Activated T-helper 1 cell treated with anti-CD3 and anti-CD28 coated beads, Interleukin-12 subunit alpha, Interleukin-12 subunit beta, Interleukin-2, Interleukin-4 antibody, amounts not matched to agents 30 ng/mL and 10 ng/mL and 1 ng/mL, durations not matched to agents 14 hours and 24 hours and 36 hours (primary cell): Measurements from ENCODE around the gene VCL. TPM values are rescaled to one million over a fixed set of nuclear protein-coding genes. Genes with fewer than 3 reads are reported as not detected.
"Not testable (repeated sequence)": the region's sequence is repeated elsewhere in the genome, so short reads cannot be mapped to it uniquely, and the experiment has no call there.

Source experiments
- DNase-seq: peaks from one replicate; pipeline ENCODE4 v3.0.0; 2021; ENCODE audit warnings: low spot score
- H3K27ac Mint-ChIP-seq: one replicate; pipeline ENCODE4 v1.8.0; 2021; ENCODE audit warnings: mild to moderate bottlenecking, mixed read lengths
- H3K27me3 Mint-ChIP-seq: one replicate; pipeline ENCODE4 v1.8.0; 2022; ENCODE audit warnings: mild to moderate bottlenecking, moderate library complexity, mixed read lengths; ENCODE audit not compliant: insufficient read depth
- H3K36me3 Mint-ChIP-seq: one replicate; pipeline ENCODE4 v1.8.0; 2021; ENCODE audit warnings: low read depth, mixed read lengths
- H3K4me1 Mint-ChIP-seq: one replicate; pipeline ENCODE4 v1.8.0; 2021; ENCODE audit warnings: low read depth, mixed read lengths
- H3K4me3 Mint-ChIP-seq: one replicate; pipeline ENCODE4 v1.8.0; 2021; ENCODE audit warnings: mild to moderate bottlenecking, moderate library complexity, mixed read lengths
- H3K9me3 Mint-ChIP-seq: one replicate; pipeline ENCODE4 v1.8.0; 2021; ENCODE audit warnings: mixed read lengths
- intact Hi-C: fragments of 100-400 bp; cut with micrococcal nuclease; formaldehyde crosslinking; loops from one replicate; pipeline ENCODE4 v1.15.1; 2024
- total RNA-seq: library from RNA; stranded (reverse); gene quantifications from 2 replicates; pipeline ENCODE4 v1.2.3, GENCODE V29; 2022

VCL gene
- total RNA-seq: 24.4 and 26.0 TPM in 2 replicates

DNA sequence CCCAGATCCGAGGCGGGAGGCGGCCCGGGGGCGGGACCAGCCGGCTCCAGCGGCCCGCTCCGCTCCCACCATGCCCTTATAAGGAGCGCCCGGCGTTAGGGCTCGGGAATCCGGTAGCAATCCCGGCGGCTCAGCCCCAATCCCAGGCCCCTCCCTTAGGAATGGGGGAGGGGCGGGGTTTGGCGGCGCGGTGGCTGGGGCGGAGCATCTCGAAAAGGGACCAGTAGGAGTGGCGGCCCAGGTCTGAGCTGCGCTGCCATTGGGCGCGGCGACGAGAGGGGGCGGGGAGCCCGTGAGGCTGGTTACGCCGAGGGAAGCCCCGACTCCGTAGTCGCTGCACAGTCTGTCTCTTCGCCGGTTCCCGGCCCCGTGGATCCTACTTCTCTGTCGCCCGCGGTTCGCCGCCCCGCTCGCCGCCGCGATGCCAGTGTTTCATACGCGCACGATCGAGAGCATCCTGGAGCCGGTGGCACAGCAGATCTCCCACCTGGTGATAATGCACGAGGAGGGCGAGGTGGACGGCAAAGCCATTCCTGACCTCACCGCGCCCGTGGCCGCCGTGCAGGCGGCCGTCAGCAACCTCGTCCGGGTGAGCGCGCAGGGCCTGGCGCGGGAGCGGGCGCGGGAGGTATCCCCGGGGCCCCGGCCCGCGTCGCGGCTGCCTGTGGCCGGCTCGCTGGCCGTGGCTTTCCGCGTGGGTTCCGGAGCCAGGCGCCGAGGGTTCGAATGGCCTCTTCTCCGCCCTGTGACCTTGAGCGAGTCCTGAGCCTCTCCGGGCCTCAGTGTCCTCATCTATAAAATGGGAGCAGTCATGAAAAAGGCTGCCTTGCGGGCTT lies at the start of gene VCL:
TSS of gene VCL (plus strand) at position 330 of the 836 bp plus-strand sequence. CDS start at position 422, 92 bp downstream.
- Mint-ChIP-seq H3K27ac (peak within 1 kb of the TSS; percentile 100), H3K4me1 (peaks cover 59% of the 10 kb centered on the region)
- DNase-seq: peak; percentile 95

DNA sequence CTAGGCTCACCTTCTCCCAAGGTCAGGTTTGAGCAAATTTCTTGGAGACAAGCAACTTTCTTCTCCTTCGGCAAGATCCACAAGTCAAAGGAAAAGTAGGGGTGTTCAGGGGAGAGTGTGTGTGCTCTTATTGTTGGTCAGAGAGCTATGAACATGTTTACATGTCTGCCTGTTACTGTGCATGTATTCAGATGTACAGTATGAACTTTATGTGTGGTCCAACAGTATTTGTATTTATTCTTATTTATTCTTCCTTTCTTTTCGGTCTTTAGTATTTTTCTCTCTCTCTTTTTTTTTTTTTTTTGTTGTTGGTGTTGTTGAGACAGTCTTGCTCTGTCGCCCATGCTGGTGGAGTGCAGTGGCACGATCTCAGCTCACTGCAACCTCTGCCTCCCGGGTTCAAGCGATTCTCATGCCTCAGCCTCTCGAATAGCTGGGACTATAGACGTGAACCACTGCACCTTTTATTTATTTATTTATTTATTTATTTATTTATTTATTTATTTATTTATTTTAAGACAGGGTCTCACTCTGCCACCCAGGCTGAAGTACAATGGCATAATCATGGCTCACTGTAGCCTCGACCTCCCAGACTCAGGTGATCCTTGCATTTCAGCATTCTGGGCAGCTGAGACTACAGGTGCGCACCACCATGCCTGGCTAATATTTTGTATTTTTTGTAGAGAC lies 48.8 kb upstream of the VCL start:
- no peaks in the 10 kb centered on the region for H3K36me3 Mint-ChIP-seq
- H3K4me3 Mint-ChIP-seq: no peak overlapping the region
- H3K27ac Mint-ChIP-seq: no peak overlapping the region
- no peaks in the 10 kb centered on the region for H3K9me3 Mint-ChIP-seq
- H3K27me3 Mint-ChIP-seq: peaks cover 20% of the 10 kb centered on the region
- intact Hi-C loops: no loop called here
- peaks cover 8% of the 10 kb centered on the region for H3K4me1 Mint-ChIP-seq
- no peak for DNase-seq

More for the DNA sequence above, at the start of gene VCL:
- intact Hi-C loops: loop anchor here (1.0 to 10.0 kb wide), 9 partner anchors 42 to 1234 kb away; partner anchors contain the start of genes AP3M1 and SAMD8
- H3K36me3 Mint-ChIP-seq: peaks cover 13% of the 10 kb centered on the region
- peak within 1 kb of the TSS; percentile 98 for H3K4me3 Mint-ChIP-seq
- no peaks in the 10 kb centered on the region for H3K9me3 Mint-ChIP-seq
- no peaks in the 10 kb centered on the region for H3K27me3 Mint-ChIP-seq

DNA sequence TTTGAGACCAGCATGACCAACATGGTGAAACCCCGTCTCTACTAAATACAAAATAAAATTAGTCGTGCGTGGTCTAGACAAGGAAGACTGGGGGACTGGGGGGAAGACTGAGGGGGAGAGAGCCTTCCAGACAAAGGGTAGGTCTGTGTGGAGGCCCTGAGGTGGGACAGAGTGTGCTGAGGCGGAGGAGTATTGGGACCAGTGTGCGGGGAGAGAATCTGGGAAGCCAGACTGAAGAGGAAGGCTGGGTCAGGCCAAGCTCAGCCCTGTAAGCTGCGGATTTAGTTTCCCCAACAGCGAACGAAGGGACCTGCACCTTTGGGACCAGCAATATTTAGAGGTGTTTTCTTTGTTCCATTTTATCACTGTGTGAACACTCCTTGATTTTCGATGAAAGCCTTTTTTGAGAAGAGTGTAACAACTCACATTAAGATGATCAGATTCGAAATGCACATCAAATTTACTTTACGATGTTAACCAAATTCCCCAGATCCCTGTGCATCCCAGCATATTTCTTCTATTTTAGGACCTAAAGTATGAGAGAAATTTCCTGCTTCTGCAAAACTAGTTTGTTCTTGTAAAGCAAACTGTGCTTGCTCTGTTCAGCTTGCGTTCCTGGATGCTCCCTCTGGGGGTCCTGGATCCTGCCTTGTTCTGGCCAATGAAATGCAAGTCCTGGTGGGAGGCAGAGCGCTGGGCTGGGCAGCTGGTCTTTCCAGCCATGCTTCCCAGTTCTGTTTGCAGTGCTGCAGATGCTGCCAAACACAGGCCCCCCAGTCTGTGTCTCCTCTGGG lies 47.6 kb upstream of the VCL start:
- intact Hi-C loops: no loop called here
- DNase-seq: no peak
- Mint-ChIP-seq H3K27me3 (peaks cover 16% of the 10 kb centered on the region), H3K9me3 (no peaks in the 10 kb centered on the region), H3K4me1 (peaks cover 12% of the 10 kb centered on the region), H3K4me3 (no peak overlapping the region), H3K27ac (no peak overlapping the region), H3K36me3 (no peaks in the 10 kb centered on the region)

DNA sequence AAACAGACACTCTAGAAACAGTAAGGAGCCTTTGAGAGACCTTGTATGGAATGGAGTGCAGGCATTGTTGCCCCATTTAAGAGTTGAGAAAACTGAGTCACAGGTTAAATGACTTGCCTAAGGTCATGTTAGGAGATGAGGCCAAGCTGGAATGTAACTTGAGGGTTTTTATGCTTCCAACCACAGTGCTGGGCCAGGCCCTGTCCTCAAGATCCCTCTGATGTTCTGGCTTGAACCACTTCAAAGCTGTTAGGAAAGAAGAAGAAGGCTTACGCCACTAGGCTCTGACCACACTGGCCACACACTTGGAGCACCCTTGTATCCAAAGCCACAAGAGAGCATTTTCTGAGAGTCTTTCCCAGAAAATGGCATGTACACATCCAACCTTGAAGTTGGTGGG lies 44.3 kb upstream of the VCL start:
- peaks cover 29% of the 10 kb centered on the region for H3K4me1 Mint-ChIP-seq
- no peak overlapping the region for H3K27ac Mint-ChIP-seq
- no peak overlapping the region for H3K4me3 Mint-ChIP-seq
- no peaks in the 10 kb centered on the region for H3K36me3 Mint-ChIP-seq
- H3K9me3 Mint-ChIP-seq: no peaks in the 10 kb centered on the region
- H3K27me3 Mint-ChIP-seq: peaks cover 4% of the 10 kb centered on the region
- intact Hi-C loops: no loop called here
- DNase-seq: no peak

DNA sequence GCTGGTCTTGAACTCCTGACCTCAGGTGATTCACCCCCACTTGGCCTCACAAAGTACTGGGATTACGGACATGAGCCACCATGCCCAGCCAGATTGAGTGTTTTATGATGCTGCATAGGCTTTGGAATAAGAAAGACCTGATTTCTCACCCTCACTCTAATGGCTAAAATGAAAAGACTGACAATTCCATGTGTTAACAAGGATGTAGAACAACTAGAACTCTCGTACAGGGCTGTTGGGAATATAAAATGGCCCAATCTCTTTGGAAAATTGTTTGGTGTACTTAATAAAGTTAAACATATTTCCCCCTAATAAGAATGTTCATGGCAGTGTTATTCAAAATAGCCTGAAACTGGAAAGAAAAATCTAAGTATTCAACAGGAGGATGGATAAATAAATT lies 43.2 kb upstream of the VCL start:
- H3K27ac Mint-ChIP-seq: no peak overlapping the region
- no peaks in the 10 kb centered on the region for H3K9me3 Mint-ChIP-seq
- H3K27me3 Mint-ChIP-seq: peaks cover 4% of the 10 kb centered on the region
- intact Hi-C loops: loop anchor here (5.0 kb wide), 2 partner anchors 32 to 223 kb away; no protein-coding TSS in a partner anchor
- no peak overlapping the region for H3K4me3 Mint-ChIP-seq
- H3K36me3 Mint-ChIP-seq: no peaks in the 10 kb centered on the region
- H3K4me1 Mint-ChIP-seq: peaks cover 38% of the 10 kb centered on the region
- no peak for DNase-seq

DNA sequence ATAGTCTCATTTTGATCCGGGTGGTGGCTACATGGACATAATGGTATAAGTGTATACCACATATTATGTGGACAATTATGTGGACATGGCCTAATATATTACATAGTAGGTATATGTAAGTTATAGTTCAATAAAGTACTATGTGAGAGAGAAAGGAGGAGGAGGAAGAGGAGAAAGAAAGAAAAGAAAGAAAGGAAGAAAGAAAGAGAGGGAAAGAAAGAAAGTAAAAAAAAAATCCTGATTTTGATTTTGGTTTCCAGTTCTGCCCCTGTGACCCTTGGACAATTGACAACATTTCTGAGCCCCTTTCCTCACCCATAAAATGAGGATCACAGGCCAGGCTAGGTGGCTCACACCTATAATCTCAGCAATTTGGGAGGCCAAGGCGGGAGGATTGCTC lies 42.2 kb upstream of the VCL start:
- intact Hi-C loops: loop anchor here (1.0 to 5.0 kb wide), 7 partner anchors 19 to 222 kb away; partner anchors contain the start of gene VCL
- Mint-ChIP-seq H3K27ac (no peak overlapping the region), H3K4me1 (peaks cover 48% of the 10 kb centered on the region), H3K36me3 (no peaks in the 10 kb centered on the region), H3K9me3 (no peaks in the 10 kb centered on the region), H3K4me3 (no peak overlapping the region), H3K27me3 (no peaks in the 10 kb centered on the region)
- DNase-seq: no peak

DNA sequence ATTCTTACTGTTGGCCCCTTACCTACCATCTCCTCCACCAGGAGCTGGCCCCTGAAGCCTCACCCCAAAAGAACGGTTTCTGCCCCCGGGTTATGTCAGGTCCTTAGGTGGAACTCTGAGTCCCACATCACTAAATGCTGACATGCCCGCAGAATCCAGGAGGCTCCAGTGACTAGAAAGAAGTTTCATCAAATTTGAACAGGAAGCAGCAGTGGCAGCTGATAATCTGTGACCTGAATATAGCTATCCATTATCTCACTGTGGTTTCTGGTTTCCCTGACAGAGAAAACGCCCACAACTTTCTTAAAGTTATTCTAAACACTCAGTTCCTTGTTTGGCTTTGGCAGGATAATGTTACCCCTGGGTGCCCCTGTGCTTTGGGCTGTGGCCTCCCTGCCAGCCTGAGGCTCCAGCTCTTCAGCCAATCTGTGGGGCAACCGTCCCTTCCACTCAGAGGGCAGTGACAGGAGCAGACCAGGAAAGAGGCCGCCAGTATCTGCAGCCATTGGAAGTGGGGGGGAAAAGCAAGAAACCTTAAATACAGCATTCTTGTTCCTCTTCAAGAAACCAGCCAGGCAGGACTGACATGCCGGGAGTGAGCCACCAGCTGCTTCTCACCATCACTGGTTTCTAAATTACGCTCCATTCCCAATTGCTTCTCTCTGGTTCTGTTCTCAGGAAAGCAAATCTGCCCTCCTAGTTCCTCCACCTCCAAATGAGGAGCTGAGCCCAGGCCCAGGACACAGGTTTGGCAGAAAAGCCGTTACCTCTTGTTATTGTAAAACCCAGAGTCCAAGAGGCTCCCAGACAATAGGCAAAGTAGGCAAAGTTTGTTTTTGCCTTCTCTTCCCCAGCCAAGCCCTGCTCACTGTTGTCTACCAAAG lies 41.2 kb upstream of the VCL start:
- peak; percentile 20 for DNase-seq
- peaks cover 48% of the 10 kb centered on the region for H3K4me1 Mint-ChIP-seq
- H3K36me3 Mint-ChIP-seq: no peaks in the 10 kb centered on the region
- H3K27ac Mint-ChIP-seq: peak overlapping the region; percentile 81
- no peaks in the 10 kb centered on the region for H3K9me3 Mint-ChIP-seq
- H3K27me3 Mint-ChIP-seq: no peaks in the 10 kb centered on the region
- H3K4me3 Mint-ChIP-seq: peak overlapping the region; percentile 49
- intact Hi-C loops: loop anchor here (1.0 to 5.0 kb wide), 8 partner anchors 18 to 221 kb away; partner anchors contain the start of gene VCL

DNA sequence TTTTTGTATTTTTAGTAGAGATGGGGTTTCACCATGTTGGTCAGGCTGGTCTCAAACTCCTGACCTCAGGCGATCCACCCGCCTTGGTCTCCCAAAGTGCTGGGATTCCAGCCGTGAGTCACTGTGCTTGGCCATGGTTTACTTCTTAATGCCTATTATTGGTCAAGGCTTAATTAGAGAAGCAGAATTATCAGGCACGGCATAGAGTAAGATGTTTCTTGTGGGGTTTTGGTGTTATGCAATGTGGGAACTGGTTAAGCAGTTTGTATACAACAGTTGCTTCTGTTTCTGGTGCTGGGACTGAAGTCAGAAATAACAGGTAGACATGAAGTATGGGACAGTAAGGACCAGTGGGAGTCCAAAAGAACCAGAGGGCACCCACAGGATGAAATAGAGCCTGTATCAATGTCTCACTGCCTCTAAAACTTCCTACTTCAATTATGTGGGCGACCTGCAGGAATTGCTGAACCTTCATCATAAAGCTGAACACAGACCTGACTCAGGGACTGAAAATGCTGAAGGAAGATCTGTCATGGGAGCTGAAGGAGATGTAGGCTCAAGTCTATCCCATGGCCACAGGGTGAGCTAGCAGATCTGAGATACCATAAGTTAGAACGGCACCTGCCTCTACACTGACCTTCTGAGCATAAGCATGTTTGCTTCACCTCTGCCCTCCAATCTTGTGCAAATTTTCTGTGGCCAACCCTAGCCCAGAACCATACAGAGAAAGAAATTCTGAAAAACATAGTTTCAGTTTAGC lies 38.3 kb upstream of the VCL start:
- no peak for DNase-seq
- Mint-ChIP-seq H3K27me3 (peaks cover 4% of the 10 kb centered on the region), H3K4me1 (peaks cover 40% of the 10 kb centered on the region), H3K27ac (no peak overlapping the region), H3K9me3 (no peaks in the 10 kb centered on the region), H3K36me3 (no peaks in the 10 kb centered on the region), H3K4me3 (no peak overlapping the region)
- intact Hi-C loops: loop anchor here (5.0 kb wide), 2 partner anchors 37 to 218 kb away; no protein-coding TSS in a partner anchor

DNA sequence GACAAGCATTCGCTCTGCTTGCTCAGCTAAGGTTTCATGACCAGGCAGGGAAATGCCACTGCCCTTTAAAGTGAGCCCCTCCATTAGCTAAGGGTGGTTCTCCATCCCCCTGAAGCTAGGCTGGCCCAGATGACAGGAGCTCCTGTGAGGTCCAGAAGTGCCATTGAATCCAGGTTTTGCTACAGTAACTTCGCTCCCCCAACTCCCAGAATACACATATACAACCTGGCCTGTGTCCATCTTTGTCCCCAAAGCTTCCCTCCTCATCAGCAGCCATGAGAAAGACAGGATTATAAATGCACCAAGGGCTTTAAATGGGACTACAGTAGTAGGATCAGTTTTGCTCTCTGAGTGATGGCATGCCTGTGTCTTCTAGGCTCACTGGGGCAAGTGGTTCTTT lies 35.5 kb upstream of the VCL start:
- Mint-ChIP-seq H3K9me3 (no peaks in the 10 kb centered on the region), H3K27me3 (peaks cover 12% of the 10 kb centered on the region), H3K4me1 (peaks cover 23% of the 10 kb centered on the region), H3K4me3 (no peak overlapping the region), H3K36me3 (no peaks in the 10 kb centered on the region), H3K27ac (no peak overlapping the region)
- intact Hi-C loops: no loop called here
- no peak for DNase-seq

DNA sequence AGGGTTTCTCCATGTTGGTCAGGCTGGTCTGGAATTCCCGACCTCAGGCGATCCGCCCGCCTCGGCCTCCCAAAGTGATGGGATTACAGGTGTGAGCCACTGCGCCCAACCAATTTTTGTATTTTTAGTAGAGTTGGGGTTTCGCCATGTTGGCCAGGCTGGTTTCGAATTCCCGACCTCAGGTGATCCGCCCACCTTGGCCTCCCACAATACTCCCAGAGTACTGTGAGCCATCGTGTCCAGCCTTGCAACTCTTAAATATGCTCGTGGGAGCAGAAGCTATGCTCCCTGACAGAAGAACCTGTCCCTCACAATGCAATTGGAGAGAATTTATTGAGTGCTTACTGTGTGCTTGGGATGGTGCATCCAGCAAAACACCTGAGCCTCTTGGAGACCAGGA lies 34.4 kb upstream of the VCL start:
- intact Hi-C loops: loop anchor here (1.0 kb wide), 1 partner anchor 12 kb away; no protein-coding TSS in a partner anchor
- H3K27me3 Mint-ChIP-seq: peaks cover 12% of the 10 kb centered on the region
- not testable (repeated sequence) for H3K9me3 Mint-ChIP-seq, H3K4me3 Mint-ChIP-seq, H3K36me3 Mint-ChIP-seq, H3K27ac Mint-ChIP-seq, DNase-seq
- peaks cover 20% of the 10 kb centered on the region for H3K4me1 Mint-ChIP-seq

DNA sequence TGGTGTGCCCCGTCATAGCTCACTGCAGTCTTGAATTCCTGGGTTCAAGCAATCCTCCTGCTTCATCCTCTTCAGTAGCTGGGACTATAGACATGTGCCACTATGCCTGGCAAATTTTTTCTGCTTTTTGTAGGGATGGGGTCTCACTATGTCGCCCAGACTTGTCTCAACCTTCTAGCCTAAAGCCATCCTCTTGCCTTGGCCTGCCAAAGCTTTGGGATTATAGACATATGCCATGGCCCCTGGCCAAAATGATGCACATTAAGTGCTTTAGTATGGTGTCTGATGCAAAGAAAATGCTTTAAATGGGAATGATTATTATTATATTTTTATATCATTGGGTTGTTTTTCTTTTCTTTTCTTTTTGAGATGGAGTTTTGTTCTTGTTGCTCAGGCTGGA lies 33.2 kb upstream of the VCL start:
- Mint-ChIP-seq H3K4me3 (no peak overlapping the region), H3K4me1 (peaks cover 10% of the 10 kb centered on the region), H3K27ac (no peak overlapping the region), H3K9me3 (no peaks in the 10 kb centered on the region), H3K36me3 (no peaks in the 10 kb centered on the region), H3K27me3 (peaks cover 14% of the 10 kb centered on the region)
- intact Hi-C loops: no loop called here
- no peak for DNase-seq
